Measurements from ENCODE around the gene PLA2G5. TPM values are rescaled to one million over a fixed set of nuclear protein-coding genes. Genes with fewer than 3 reads are reported as not detected.

Gene PLA2G5
- total RNA-seq, 1 donor from 2014 or later: not detected

GRCh38 chr1:20071416-20071815, 1.4 kb downstream of the PLA2G5 start:
- H3K27ac Mint-ChIP-seq (ENCODE audit: unreplicated experiment): no peak overlapping the region
- H3K4me3 Mint-ChIP-seq (ENCODE audit: unreplicated experiment): no peak overlapping the region
- H3K9ac ChIP-seq (ENCODE audit: low read length): no peak overlapping the region
- TF ChIP-seq EZH2 (IDR thresholded peaks at IDR 0.05; ENCODE audit: insufficient read depth, low read length) (no peak), CTCF (IDR thresholded peaks at IDR 0.05; ENCODE audit: insufficient read depth, low read depth, low read length) (no peak)
- H3K27ac ChIP-seq (ENCODE audit: low read depth, low read length): no peak overlapping the region
- FAIRE-seq (no peak), DNase-seq (ENCODE audit: low read depth) (no peak)
- H3K4me3 ChIP-seq (ENCODE audit: insufficient read depth, low read depth, low read length): no peak overlapping the region
- H3K27me3 ChIP-seq (ENCODE audit: insufficient read depth, low read length): no peaks in the 10 kb centered on the region
- H3K79me2 ChIP-seq (ENCODE audit: insufficient read depth, low read length): no peaks in the 10 kb centered on the region
- H3K4me1 ChIP-seq (ENCODE audit: insufficient read depth, low read length): no peaks in the 10 kb centered on the region
- no peak overlapping the region for H3K4me2 ChIP-seq (ENCODE audit: low read length)
- no peaks in the 10 kb centered on the region for H3K36me3 ChIP-seq (ENCODE audit: insufficient read depth, low read length)
- H3K27me3 Mint-ChIP-seq (ENCODE audit: low read depth, unreplicated experiment): peaks cover 21% of the 10 kb centered on the region
- H2AFZ ChIP-seq (ENCODE audit: low read depth, low read length): no peak overlapping the region
- no peaks in the 10 kb centered on the region for H4K20me1 ChIP-seq (ENCODE audit: insufficient read depth, low read length)
- no peaks in the 10 kb centered on the region for H3K4me1 Mint-ChIP-seq (ENCODE audit: low read depth, unreplicated experiment)
- H3K36me3 Mint-ChIP-seq (ENCODE audit: low read depth, unreplicated experiment): peaks cover 1% of the 10 kb centered on the region
- no peaks in the 10 kb centered on the region for H3K9me3 ChIP-seq (ENCODE audit: insufficient read depth, low read depth, low read length)
- H3K9me3 Mint-ChIP-seq (ENCODE audit: unreplicated experiment): peaks cover 7% of the 10 kb centered on the region

GRCh38 chr1:20072771-20073170, 2.8 kb downstream of the PLA2G5 start:
- no peaks in the 10 kb centered on the region for H3K4me1 ChIP-seq (ENCODE audit: insufficient read depth, low read length)
- no peaks in the 10 kb centered on the region for H3K9me3 ChIP-seq (ENCODE audit: insufficient read depth, low read depth, low read length)
- FAIRE-seq (no peak), DNase-seq (ENCODE audit: low read depth) (no peak)
- Mint-ChIP-seq H3K4me3 (ENCODE audit: unreplicated experiment) (no peak overlapping the region), H3K36me3 (ENCODE audit: low read depth, unreplicated experiment) (peaks cover 1% of the 10 kb centered on the region), H3K9me3 (ENCODE audit: unreplicated experiment) (peaks cover 14% of the 10 kb centered on the region), H3K27ac (ENCODE audit: unreplicated experiment) (no peak overlapping the region), H3K4me1 (ENCODE audit: low read depth, unreplicated experiment) (no peaks in the 10 kb centered on the region), H3K27me3 (ENCODE audit: low read depth, unreplicated experiment) (peaks cover 30% of the 10 kb centered on the region)
- no peak for TF ChIP-seq CTCF (IDR thresholded peaks at IDR 0.05; ENCODE audit: insufficient read depth, low read depth, low read length)
- no peak for TF ChIP-seq EZH2 (IDR thresholded peaks at IDR 0.05; ENCODE audit: insufficient read depth, low read length)
- H3K27me3 ChIP-seq (ENCODE audit: insufficient read depth, low read length): no peaks in the 10 kb centered on the region
- no peaks in the 10 kb centered on the region for H3K79me2 ChIP-seq (ENCODE audit: insufficient read depth, low read length)
- no peak overlapping the region for H3K4me2 ChIP-seq (ENCODE audit: low read length)
- no peaks in the 10 kb centered on the region for H4K20me1 ChIP-seq (ENCODE audit: insufficient read depth, low read length)
- no peak overlapping the region for H3K9ac ChIP-seq (ENCODE audit: low read length)
- H3K36me3 ChIP-seq (ENCODE audit: insufficient read depth, low read length): no peaks in the 10 kb centered on the region
- H3K27ac ChIP-seq (ENCODE audit: low read depth, low read length): no peak overlapping the region
- H3K4me3 ChIP-seq (ENCODE audit: insufficient read depth, low read depth, low read length): no peak overlapping the region
- H2AFZ ChIP-seq (ENCODE audit: low read depth, low read length): no peak overlapping the region

GRCh38 chr1:20073256-20073655, 3.3 kb downstream of the PLA2G5 start:
- Histone ChIP-seq H3K9ac (ENCODE audit: low read length) (no peak overlapping the region), H3K27ac (ENCODE audit: low read depth, low read length) (no peak overlapping the region), H2AFZ (ENCODE audit: low read depth, low read length) (no peak overlapping the region), H3K4me1 (ENCODE audit: insufficient read depth, low read length) (no peaks in the 10 kb centered on the region), H3K79me2 (ENCODE audit: insufficient read depth, low read length) (no peaks in the 10 kb centered on the region), H3K9me3 (ENCODE audit: insufficient read depth, low read depth, low read length) (no peaks in the 10 kb centered on the region), H3K27me3 (ENCODE audit: insufficient read depth, low read length) (no peaks in the 10 kb centered on the region), H3K4me2 (ENCODE audit: low read length) (no peak overlapping the region), H3K36me3 (ENCODE audit: insufficient read depth, low read length) (no peaks in the 10 kb centered on the region), H3K4me3 (ENCODE audit: insufficient read depth, low read depth, low read length) (no peak overlapping the region), H4K20me1 (ENCODE audit: insufficient read depth, low read length) (no peaks in the 10 kb centered on the region)
- FAIRE-seq (no peak), DNase-seq (ENCODE audit: low read depth) (no peak)
- TF ChIP-seq EZH2 (IDR thresholded peaks at IDR 0.05; ENCODE audit: insufficient read depth, low read length) (no peak), CTCF (IDR thresholded peaks at IDR 0.05; ENCODE audit: insufficient read depth, low read depth, low read length) (no peak)
- Mint-ChIP-seq H3K27ac (ENCODE audit: unreplicated experiment) (no peak overlapping the region), H3K27me3 (ENCODE audit: low read depth, unreplicated experiment) (peaks cover 35% of the 10 kb centered on the region), H3K4me3 (ENCODE audit: unreplicated experiment) (no peak overlapping the region), H3K36me3 (ENCODE audit: low read depth, unreplicated experiment) (peaks cover 1% of the 10 kb centered on the region), H3K4me1 (ENCODE audit: low read depth, unreplicated experiment) (no peaks in the 10 kb centered on the region), H3K9me3 (ENCODE audit: unreplicated experiment) (peaks cover 14% of the 10 kb centered on the region)

Data from astrocyte (in vitro differentiated cells and primary cell).